Endothelial cell of umbilical vein (primary cell): Measurements from ENCODE around the gene KLHL30. TPM values are rescaled to one million over a fixed set of nuclear protein-coding genes. Genes with fewer than 3 reads are reported as not detected.

Experiments used
- BruUV-seq: library from RNA; stranded (reverse); fragments of 400-500 nt; replicated peaks from 2 replicates; lab custom pipeline; 2021; lab: Mats Ljungman, UMichigan
- CTCF ChIA-PET: fragments of 300-600, 350-600 bp; sonication (Branson Sonifier 250); formaldehyde crosslinking; loops from one replicate; lab custom pipeline; 2021; ENCODE audit warnings: antibody characterized with exemption, inconsistent platforms; lab: Charles Lee
- POLR2A ChIA-PET: fragments of 300-600, 350-600 bp; sonication (Branson Sonifier 250); formaldehyde crosslinking; loops from one replicate; lab custom pipeline; 2021; ENCODE audit warnings: antibody characterized with exemption, inconsistent platforms; lab: Charles Lee
- DNase-seq: peaks from one replicate; pipeline ENCODE4 v3.0.0-alpha.2; 2011; ENCODE audit warnings: low read depth, low spot score
- FAIRE-seq: peaks from 2 replicates; lab custom pipeline; 2011; peaks lifted over from hg19 to GRCh38; lab: Jason Lieb, UNC
- H2AFZ ChIP-seq: 2 replicates; pipeline ENCODE4 v1.6.0; 2012; ENCODE audit warnings: low read depth, low read length, control low read depth, inconsistent platforms
- H3K27ac ChIP-seq: 2 replicates; pipeline ENCODE4 v1.5.1; 2011; ENCODE audit warnings: low read depth, mild to moderate bottlenecking, control low read depth, low read length, moderate library complexity; ENCODE audit not compliant: insufficient read depth
- H3K27me3 ChIP-seq, 2 experiments: 2 replicates each; pipeline versions ENCODE4 v1.6.0 to v1.6.1; 2011; ENCODE audit warnings: low read length in 2 of 2, mixed read lengths in 1 of 2; ENCODE audit not compliant: control insufficient read depth in 2 of 2, insufficient read depth in 2 of 2
- H3K36me3 ChIP-seq, 2 experiments: 2 replicates in 1 of 2; 3 replicates in 1 of 2; pipeline ENCODE4 v1.5.1; 2011; ENCODE audit warnings: low read length in 2 of 2, mild to moderate bottlenecking in 1 of 2, moderate library complexity in 1 of 2; ENCODE audit not compliant: control insufficient read depth in 2 of 2, insufficient read depth in 2 of 2; ENCODE audit errors: extremely low read depth in 1 of 2
- H3K4me1 ChIP-seq: 3 replicates; pipeline ENCODE4 v1.5.1; 2011; ENCODE audit warnings: mild to moderate bottlenecking, low read length; ENCODE audit not compliant: control insufficient read depth, insufficient read depth; ENCODE audit errors: extremely low read depth
- H3K4me2 ChIP-seq: 2 replicates; pipeline ENCODE4 v1.6.1; 2011; ENCODE audit warnings: low read length, control low read depth, mixed read lengths; ENCODE audit not compliant: insufficient read depth
- H3K4me3 ChIP-seq, 3 experiments: fragments of 200-600 bp in 1 of 3; sonication (generic), shearing (Covaris generic) in 1 of 3; replicated peaks in 1 of 3; 2 replicates each; pipeline ENCODE4 v1.5.1; 2011 to 2016; ENCODE audit warnings: control low read depth in 3 of 3, low read length in 3 of 3, mild to moderate bottlenecking in 2 of 3, inconsistent platforms in 1 of 3, low read depth in 1 of 3, moderate library complexity in 1 of 3; ENCODE audit not compliant: insufficient read depth in 1 of 3
- H3K79me2 ChIP-seq: 2 replicates; pipeline ENCODE4 v1.6.0; 2012; ENCODE audit warnings: low read length, inconsistent platforms; ENCODE audit not compliant: control insufficient read depth, insufficient read depth
- H3K9ac ChIP-seq: replicated peaks from 2 replicates; pipeline ENCODE3; 2011; ENCODE audit warnings: low read length, control low read depth; ENCODE audit not compliant: insufficient read depth; ENCODE audit errors: extremely low read depth
- H3K9me1 ChIP-seq: replicated peaks from 3 replicates; pipeline ENCODE4 v1.6.0; 2011; ENCODE audit warnings: mild to moderate bottlenecking, low read length; ENCODE audit not compliant: control insufficient read depth, insufficient read depth; ENCODE audit errors: extremely low read depth
- H3K9me3 ChIP-seq: replicated peaks from 2 replicates; pipeline ENCODE4 v1.5.1; 2012; ENCODE audit warnings: low read length, inconsistent platforms; ENCODE audit not compliant: control insufficient read depth, insufficient read depth
- H4K20me1 ChIP-seq: replicated peaks from 2 replicates; pipeline ENCODE3; 2011; ENCODE audit warnings: mild to moderate bottlenecking, low read length; ENCODE audit not compliant: control insufficient read depth, insufficient read depth; ENCODE audit errors: extremely low read depth
- CTCF ChIP-seq, 2 donors: IDR thresholded peaks; 1 replicate in 1 of 2; 2 replicates in 1 of 2; pipeline ENCODE4 v1.5.1; 2011; ENCODE audit warnings: low read length in 2 of 2, mild to moderate bottlenecking in 2 of 2, moderate library complexity in 2 of 2, control low read depth in 1 of 2, inconsistent platforms in 1 of 2, low read depth in 1 of 2; ENCODE audit not compliant: insufficient read depth in 1 of 2; ENCODE audit errors: extremely low read depth in 1 of 2
- EZH2 ChIP-seq: IDR thresholded peaks from 2 replicates; pipeline ENCODE4 v1.6.1; 2012; ENCODE audit warnings: borderline replicate concordance, low read depth, mild to moderate bottlenecking, moderate library complexity, low read length, inconsistent platforms; ENCODE audit not compliant: severe bottlenecking
- FOS ChIP-seq: IDR thresholded peaks from 2 replicates; pipeline ENCODE4 v1.6.1; 2011; ENCODE audit warnings: mild to moderate bottlenecking, low read length, moderate library complexity, borderline replicate concordance; ENCODE audit not compliant: insufficient read depth
- GATA2 ChIP-seq: IDR thresholded peaks from 2 replicates; pipeline ENCODE4 v1.7.0; 2011; ENCODE audit warnings: low read depth, mild to moderate bottlenecking, moderate library complexity, mixed read lengths, low read length; ENCODE audit not compliant: insufficient read length, insufficient read depth
- JUN ChIP-seq: IDR thresholded peaks from 2 replicates; pipeline ENCODE4 v1.6.1; 2011; ENCODE audit warnings: borderline replicate concordance, low read depth; ENCODE audit not compliant: insufficient read length, insufficient read depth
- MAX ChIP-seq: IDR thresholded peaks from 2 replicates; pipeline ENCODE4 v1.6.1; 2011; ENCODE audit not compliant: insufficient read depth, insufficient read length
- MYC ChIP-seq: IDR thresholded peaks from one replicate; pipeline ENCODE4 v1.6.1; 2011; ENCODE audit warnings: mild to moderate bottlenecking, low read depth, low read length
- POLR2A ChIP-seq: IDR thresholded peaks from 2 replicates; pipeline ENCODE4 v1.6.1; 2012; ENCODE audit warnings: low read depth, mild to moderate bottlenecking, control low read depth, low read length
- POLR2AphosphoS5 ChIP-seq: IDR thresholded peaks from 2 replicates; pipeline ENCODE4 v1.6.1; 2012; ENCODE audit warnings: low read depth, mild to moderate bottlenecking, control low read depth, low read length, moderate library complexity; ENCODE audit not compliant: insufficient read depth
- dilution Hi-C: fragments of 300-500 bp; cut with MboI; formaldehyde crosslinking; loops from one replicate; pipeline ENCODE4 v1.15.0; 2019; ENCODE audit warnings: low sequenced_read_pairs; ENCODE audit not compliant: extremely low pct_ligation_motif_present
- intact Hi-C: fragments of 100-400 bp; cut with micrococcal nuclease; formaldehyde crosslinking; loops from one replicate; pipeline ENCODE4 v1.10.0; 2022
- polyA plus RNA-seq, 4 experiments: library from polyadenylated mRNA; depleted of rRNA in 3 of 4; stranded (reverse) in 3 of 4; unstranded in 1 of 4; fragments of >200 nt; gene quantifications; 2 replicates each; pipeline versions ENCODE4 v1.2.1 to v1.2.3, GENCODE V29; 2011 to 2012; ENCODE audit warnings: missing spikeins in 1 of 4
- total RNA-seq: library from RNA; stranded (reverse); gene quantifications from 2 replicates; pipeline ENCODE4 v1.2.3, GENCODE V29; 2021

KLHL30 gene
- total and polyA plus RNA-seq, 2 donors (not counting 3 experiments of a cell fraction or from before 2014, with no cell fraction given) = not detected

GRCh38 chr2:238116298-238117198, 21.9 kb upstream of the KLHL30 start:
- Histone ChIP-seq H3K9me3 (peaks cover 2% of the 10 kb centered on the region), H3K27me3 (peaks cover 1 to 2% of the 10 kb centered on the region in 2 experiments), H3K27ac (no peak overlapping the region), H3K9me1 (no peaks in the 10 kb centered on the region), H2AFZ (no peak overlapping the region), H3K9ac (no peak overlapping the region), H3K4me3 (no peak overlapping the region), H3K79me2 (no peaks in the 10 kb centered on the region), H3K4me2 (no peak overlapping the region), H4K20me1 (no peaks in the 10 kb centered on the region), H3K36me3 (no peaks in the 10 kb centered on the region), H3K4me1 (no peaks in the 10 kb centered on the region)
- no peak for TF ChIP-seq POLR2A
- no peak for TF ChIP-seq POLR2AphosphoS5
- TF ChIP-seq MAX = no peak
- intact Hi-C loops (no loop called here), dilution Hi-C loops (no loop called here)
- BruUV-seq = no TSS peak
- CTCF ChIA-PET = no interaction called here
- FAIRE-seq = no peak
- POLR2A ChIA-PET = no interaction called here
- DNase-seq = no peak

GRCh38 chr2:238117199-238118154, 21.0 kb upstream of the KLHL30 start:
- H3K9ac ChIP-seq = no peak overlapping the region
- no peak overlapping the region for H3K27ac ChIP-seq
- no peaks in the 10 kb centered on the region for H3K4me1 ChIP-seq
- no peaks in the 10 kb centered on the region for H3K9me1 ChIP-seq
- H3K79me2 ChIP-seq = no peaks in the 10 kb centered on the region
- dilution Hi-C loops (no loop called here), intact Hi-C loops (no loop called here)
- DNase-seq = no peak
- no peak for FAIRE-seq
- no peak overlapping the region for H3K4me3 ChIP-seq
- H3K4me2 ChIP-seq = no peak overlapping the region
- ChIA-PET POLR2A (no interaction called here), CTCF (interaction anchor here (1.0 kb wide), 1 partner anchor 10 kb away, joined by 5 read pairs; no protein-coding TSS in a partner anchor)
- no TSS peak for BruUV-seq
- H3K9me3 ChIP-seq = peaks cover 2% of the 10 kb centered on the region
- TF ChIP-seq POLR2AphosphoS5 (no peak), JUN (no peak), MAX (no peak), CTCF (IDR thresholded peaks at IDR 0.05; ENCODE audit: extremely low read depth in 1 of 2, insufficient read depth in 1 of 2, low read depth in 1 of 2, low read length in 2 of 2) (no peak), POLR2A (no peak), MYC (no peak), EZH2 (no peak), FOS (no peak), GATA2 (no peak)
- peaks cover 1 to 2% of the 10 kb centered on the region in 2 experiments for H3K27me3 ChIP-seq
- no peaks in the 10 kb centered on the region for H3K36me3 ChIP-seq
- no peak overlapping the region for H2AFZ ChIP-seq
- H4K20me1 ChIP-seq = no peaks in the 10 kb centered on the region
